IMR-90 (cell line): ENCODE measurements around the gene RAPH1. TPM values are rescaled to one million over a fixed set of nuclear protein-coding genes. Genes with fewer than 3 reads are reported as not detected.

Source experiments
- ATAC-seq: fragments of 200-7000 bp; cut with Tn5 transposase; 2 replicates; pipeline ENCODE4 v1.9.1; 2020; ENCODE audit warnings: low read depth, mild to moderate bottlenecking, moderate library complexity
- BruUV-seq: library from RNA; stranded (reverse); fragments of 400-500 nt; replicated peaks from 2 replicates; lab custom pipeline; 2021; lab: Mats Ljungman, UMichigan
- CTCF ChIA-PET: fragments of 300-600 bp; formaldehyde crosslinking; extraction: SDS; loops from one replicate; lab custom pipeline; 2021; ENCODE audit warnings: antibody characterized with exemption; lab: Yijun Ruan, JAX
- POLR2A ChIA-PET: fragments of 300-600 bp; sonication (Branson Sonifier 250); formaldehyde crosslinking; loops from one replicate; lab custom pipeline; 2022; ENCODE audit warnings: antibody characterized with exemption; ENCODE audit not compliant: unreplicated experiment; lab: Charles Lee
- DNase-seq: peaks from one replicate; pipeline ENCODE4 v3.0.0; 2013
- H2AFZ ChIP-seq: replicated peaks from 2 replicates; pipeline ENCODE3; 2013; ENCODE audit warnings: low read length, mild to moderate bottlenecking; ENCODE audit not compliant: poor library complexity
- H2AK5ac ChIP-seq: 2 replicates; pipeline ENCODE4 v1.6.1; 2013; ENCODE audit warnings: low read depth, low read length, inconsistent platforms
- H2AK9ac ChIP-seq: replicated peaks from 2 replicates; pipeline ENCODE3; 2013; ENCODE audit warnings: mild to moderate bottlenecking, low read depth, low read length, moderate library complexity; ENCODE audit not compliant: poor library complexity
- H2BK120ac ChIP-seq: 2 replicates; pipeline ENCODE4 v1.6.1; 2013; ENCODE audit warnings: low read depth, low read length, inconsistent platforms
- H2BK15ac ChIP-seq: 3 replicates; pipeline ENCODE4 v1.6.1; 2013; ENCODE audit warnings: low read depth, low read length, inconsistent platforms
- H2BK20ac ChIP-seq: 2 replicates; pipeline ENCODE4 v1.6.1; 2013; ENCODE audit warnings: low read depth, mild to moderate bottlenecking, inconsistent platforms, low read length, moderate library complexity
- H2BK5ac ChIP-seq: 2 replicates; pipeline ENCODE4 v1.6.1; 2013; ENCODE audit warnings: mild to moderate bottlenecking, low read depth, low read length, inconsistent platforms; ENCODE audit not compliant: poor library complexity, severe bottlenecking
- H3K14ac ChIP-seq: replicated peaks from 2 replicates; pipeline ENCODE4 v1.6.1; 2013; ENCODE audit warnings: low read depth, low read length, inconsistent platforms
- H3K18ac ChIP-seq: 2 replicates; pipeline ENCODE4 v1.6.1; 2013; ENCODE audit warnings: low read depth, low read length, control low read depth
- H3K23ac ChIP-seq: 2 replicates; pipeline ENCODE4 v1.6.1; 2013; ENCODE audit warnings: low read depth, low read length, inconsistent platforms
- H3K27ac ChIP-seq: 2 replicates; pipeline ENCODE4 v1.5.1; 2013; ENCODE audit warnings: mild to moderate bottlenecking, control low read depth, low read length; ENCODE audit not compliant: insufficient read depth
- H3K27me3 ChIP-seq: 2 replicates; pipeline ENCODE4 v1.6.1; 2013; ENCODE audit warnings: low read length; ENCODE audit not compliant: control insufficient read depth, insufficient read depth
- H3K36me3 ChIP-seq: 2 replicates; pipeline ENCODE4 v1.6.1; 2013; ENCODE audit warnings: low read length, mixed read lengths; ENCODE audit not compliant: control insufficient read depth, insufficient read depth
- H3K4ac ChIP-seq: 2 replicates; pipeline ENCODE4 v1.6.1; 2013; ENCODE audit warnings: low read depth, low read length, inconsistent platforms
- H3K4me1 ChIP-seq: 2 replicates; pipeline ENCODE4 v1.6.1; 2013; ENCODE audit warnings: low read length, mixed read lengths; ENCODE audit not compliant: control insufficient read depth, insufficient read depth
- H3K4me2 ChIP-seq: 2 replicates; pipeline ENCODE4 v1.6.1; 2013; ENCODE audit warnings: low read depth, mild to moderate bottlenecking, control low read depth, low read length, moderate library complexity
- H3K4me3 ChIP-seq: 2 replicates; pipeline ENCODE4 v1.5.1; 2013; ENCODE audit warnings: low read depth, mild to moderate bottlenecking, control low read depth, low read length, moderate library complexity; ENCODE audit not compliant: insufficient read depth
- H3K56ac ChIP-seq: 2 replicates; pipeline ENCODE4 v1.6.1; 2013; ENCODE audit warnings: low read length, inconsistent platforms; ENCODE audit not compliant: insufficient read depth; ENCODE audit errors: extremely low read depth
- H3K79me1 ChIP-seq, 2 experiments: 2 replicates each; pipeline ENCODE4 v1.6.1; 2013; ENCODE audit warnings: low read length in 2 of 2, inconsistent platforms in 1 of 2, low read depth in 1 of 2
- H3K9ac ChIP-seq: 2 replicates; pipeline ENCODE4 v1.6.1; 2013; ENCODE audit warnings: low read depth, low read length, control low read depth
- H3K9me1 ChIP-seq: 2 replicates; pipeline ENCODE4 v1.6.1; 2013; ENCODE audit warnings: low read length, inconsistent platforms; ENCODE audit not compliant: insufficient read depth
- H3K9me3 ChIP-seq: 2 replicates; pipeline ENCODE4 v1.6.1; 2013; ENCODE audit warnings: low read length; ENCODE audit not compliant: control insufficient read depth, insufficient read depth
- H4K20me1 ChIP-seq: 2 replicates; pipeline ENCODE4 v1.6.1; 2013; ENCODE audit warnings: low read length, inconsistent platforms; ENCODE audit not compliant: insufficient read depth
- H4K5ac ChIP-seq: 2 replicates; pipeline ENCODE4 v1.6.1; 2013; ENCODE audit warnings: mild to moderate bottlenecking, low read depth, low read length, control low read depth
- H4K8ac ChIP-seq, 2 experiments: 2 replicates each; pipeline ENCODE4 v1.6.1; 2013; ENCODE audit warnings: low read depth in 2 of 2, low read length in 2 of 2, control low read depth in 1 of 2, inconsistent platforms in 1 of 2
- H4K91ac ChIP-seq: 2 replicates; pipeline ENCODE4 v1.6.1; 2013; ENCODE audit warnings: low read depth, low read length, inconsistent platforms; ENCODE audit not compliant: insufficient read depth
- CHD1 ChIP-seq: IDR thresholded peaks from 2 replicates; pipeline ENCODE4 v1.6.1; 2012; ENCODE audit warnings: low read depth, low read length, improper control_type of control experiment
- CTCF ChIP-seq: conservative IDR thresholded peaks from 2 replicates; pipeline ENCODE4 v1.5.1; 2012; ENCODE audit warnings: mild to moderate bottlenecking, low read depth, low read length, improper control_type of control experiment
- ELK1 ChIP-seq: fragments of 150-350 bp; IDR thresholded peaks from 2 replicates; pipeline ENCODE4 v1.6.1; 2016; ENCODE audit warnings: low read depth, mild to moderate bottlenecking, low read length, moderate library complexity, borderline replicate concordance
- FOS ChIP-seq: fragments of 150-350 bp; IDR thresholded peaks from 2 replicates; pipeline ENCODE4 v1.6.1; 2016; ENCODE audit warnings: low read depth, low read length
- MAZ ChIP-seq: IDR thresholded peaks from 2 replicates; pipeline ENCODE4 v1.6.1; 2012; ENCODE audit warnings: low read depth, mild to moderate bottlenecking, low read length, improper control_type of control experiment, moderate library complexity, borderline replicate concordance
- MXI1 ChIP-seq: IDR thresholded peaks from 2 replicates; pipeline ENCODE4 v1.6.1; 2012; ENCODE audit warnings: low read depth, mild to moderate bottlenecking, low read length, moderate library complexity, borderline replicate concordance
- NFE2L2 ChIP-seq: fragments of 150-350 bp; IDR thresholded peaks from 2 replicates; pipeline ENCODE4 v1.6.1; 2016; ENCODE audit warnings: low read depth, mild to moderate bottlenecking, low read length
- POLR2A ChIP-seq: IDR thresholded peaks from 2 replicates; pipeline ENCODE4 v1.6.1; 2012; ENCODE audit warnings: mild to moderate bottlenecking, low read depth, low read length
- RAD21 ChIP-seq: IDR thresholded peaks from 2 replicates; pipeline ENCODE4 v1.6.1; 2012; ENCODE audit warnings: low read length, improper control_type of control experiment
- SMC3 ChIP-seq: fragments of 150-350 bp; IDR thresholded peaks from 2 replicates; pipeline ENCODE4 v1.6.1; 2016; ENCODE audit warnings: low read depth, mild to moderate bottlenecking, antibody characterized with exemption, low read length, moderate library complexity
- USF2 ChIP-seq: fragments of 150-350 bp; IDR thresholded peaks from 2 replicates; pipeline ENCODE4 v1.6.1; 2017; ENCODE audit warnings: mild to moderate bottlenecking, antibody characterized with exemption, low read length, low read depth
- WGBS, 2 experiments: methylation state at CpG; one replicate each; pipeline versions ENCODE4 v1.1.5 to v1.1.7; 2013; ENCODE audit warnings: missing lambda C conversion rate in 2 of 2; ENCODE audit not compliant: insufficient read length in 1 of 2; ENCODE audit errors: extremely low coverage in 2 of 2; 5-methylcytosine and 5-hydroxymethylcytosine counted together
- dilution Hi-C: fragments of 300-500 bp; cut with HindIII; formaldehyde crosslinking; loops from one replicate; pipeline ENCODE4 v1.14.3; 2018; ENCODE audit warnings: low sequenced_read_pairs; ENCODE audit not compliant: unreplicated experiment
- in situ Hi-C: fragments of 300-500 bp; cut with MboI; formaldehyde crosslinking; loops from 3 replicates; pipeline ENCODE4 v1.14.3; 2019; ENCODE audit warnings: low sequenced_read_pairs, inconsistent platforms, mixed read lengths
- intact Hi-C: fragments of 100-400 bp; cut with micrococcal nuclease; formaldehyde crosslinking; loops from 2 replicates; pipeline ENCODE4 v1.10.0; 2022
- polyA plus RNA-seq, 3 experiments: library from polyadenylated mRNA; depleted of rRNA; stranded (reverse); fragments of >200 nt; gene quantifications; 2 replicates each; pipeline ENCODE4 v1.2.3, GENCODE V29; 2012; ENCODE audit warnings: low replicate concordance in 1 of 3
- total RNA-seq: library from RNA; depleted of rRNA; stranded (reverse); fragments of >200 nt; gene quantifications from 2 replicates; pipeline ENCODE4 v1.2.3, GENCODE V29; 2012

RAPH1 gene
- total and polyA plus RNA-seq, 2 of the 4 experiments (the other 2 are of a cell fraction), result 7.5 to 15.1 TPM

GRCh38 chr2:203453858-203454451, 81.1 kb downstream of the RAPH1 start:
- H4K20me1 ChIP-seq, result no peaks in the 10 kb centered on the region
- H3K9me3 ChIP-seq, result no peaks in the 10 kb centered on the region
- no peaks in the 10 kb centered on the region for H3K27me3 ChIP-seq
- in situ Hi-C loops (no loop called here), dilution Hi-C loops (no loop called here), intact Hi-C loops (loop anchor here (1.0 to 5.0 kb wide), 5 partner anchors 127 to 363 kb away; partner anchors contain the start of genes ABI2 and CYP20A1)
- no peak overlapping the region for H4K91ac ChIP-seq
- peak; percentile 78 for ATAC-seq
- no TSS peak for BruUV-seq
- no peak overlapping the region for H3K27ac ChIP-seq
- WGBS, 2 experiments, result no CpG with 5 or more reads among the region's 1 CpG
- H2AK5ac ChIP-seq, result no peak overlapping the region
- H3K18ac ChIP-seq, result no peak overlapping the region
- no peak overlapping the region for H4K8ac ChIP-seq
- H3K4me1 ChIP-seq, result peaks cover 11% of the 10 kb centered on the region
- no peak overlapping the region for H3K4me2 ChIP-seq
- DNase-seq, result peak; percentile 72
- H4K5ac ChIP-seq, result no peak overlapping the region
- H3K56ac ChIP-seq, result no peak overlapping the region
- H2BK120ac ChIP-seq, result no peak overlapping the region
- peaks cover 7% of the 10 kb centered on the region; the same call in 1 of the 2 replicates for H3K9me1 ChIP-seq
- no peak overlapping the region for H2AK9ac ChIP-seq
- peak; percentile 76 for TF ChIP-seq CTCF
- no peak for TF ChIP-seq CHD1
- no peak for TF ChIP-seq ELK1
- no peak for TF ChIP-seq MAZ
- no peak for TF ChIP-seq NFE2L2
- no peak for TF ChIP-seq USF2
- peak; percentile 62 for TF ChIP-seq SMC3
- TF ChIP-seq POLR2A, result no peak
- no peak for TF ChIP-seq FOS
- no peak for TF ChIP-seq MXI1
- peak; percentile 78 for TF ChIP-seq RAD21
- ChIA-PET CTCF (interaction anchor here (0.5 to 1.6 kb wide), 8 partner anchors 12 to 430 kb away, joined by 3 to 7 read pairs (median 4); partner anchors contain the start of gene CYP20A1), POLR2A (no interaction called here)
- H3K4me3 ChIP-seq, result no peak overlapping the region
- H3K14ac ChIP-seq, result no peak overlapping the region
- H2BK5ac ChIP-seq, result no peak overlapping the region
- peaks cover 10 to 17% of the 10 kb centered on the region in 2 experiments; a peak in 3 of 4 replicates for H3K79me1 ChIP-seq
- H2AFZ ChIP-seq, result no peak overlapping the region
- H3K9ac ChIP-seq, result no peak overlapping the region
- H3K4ac ChIP-seq, result no peak overlapping the region
- H3K36me3 ChIP-seq, result peaks cover 25% of the 10 kb centered on the region
- H3K23ac ChIP-seq, result no peak overlapping the region
- no peak overlapping the region for H2BK20ac ChIP-seq
- H2BK15ac ChIP-seq, result no peak overlapping the region
